ENCODE measurements around the gene GRK2. TPM values are rescaled to one million over a fixed set of nuclear protein-coding genes. Genes with fewer than 3 reads are reported as not detected.

GRK2 gene
- total and polyA plus RNA-seq, 2 of the 13 experiments (the other 11 are each of a cell fraction or from before 2014, with no cell fraction given): 31.3 to 42.4 TPM

GRCh38 chr11:67303132-67303834 is 37.0 kb downstream of the GRK2 start, which contains the start of gene SSH3 (continued):
- TF ChIP-seq ZSCAN25 (CRISPR knock-in tag; IDR thresholded peaks at IDR 0.05) (peak; percentile 53), NFE2L2 (IDR thresholded peaks at IDR 0.05; ENCODE audit: low read length) (no peak), ZNF510 (CRISPR knock-in tag; IDR thresholded peaks at IDR 0.05; ENCODE audit: low read depth) (no peak), SALL1 (CRISPR knock-in tag; IDR thresholded peaks at IDR 0.05) (0 out of 2 replicates have a peak, but pooled peaks have one; percentile 25), HNRNPL (IDR thresholded peaks at IDR 0.05; ENCODE audit: low read depth, low read length) (peak; percentile 92; the same call in 1 of the 2 replicates), SOX5 (CRISPR knock-in tag; IDR thresholded peaks at IDR 0.05; ENCODE audit: borderline replicate concordance) (no peak), FOSL2 (CRISPR knock-in tag; IDR thresholded peaks at IDR 0.05) (no peak), NR2C2 (CRISPR knock-in tag; IDR thresholded peaks at IDR 0.05; ENCODE audit: borderline replicate concordance) (0 out of 2 replicates have a peak, but pooled peaks have one; percentile 35), ZNF441 (CRISPR knock-in tag; IDR thresholded peaks at IDR 0.05; ENCODE audit: borderline replicate concordance) (no peak), ARID3A (IDR thresholded peaks at IDR 0.05; ENCODE audit: low read depth, low read length) (no peak)
- TF ChIP-seq, protein P1, sequence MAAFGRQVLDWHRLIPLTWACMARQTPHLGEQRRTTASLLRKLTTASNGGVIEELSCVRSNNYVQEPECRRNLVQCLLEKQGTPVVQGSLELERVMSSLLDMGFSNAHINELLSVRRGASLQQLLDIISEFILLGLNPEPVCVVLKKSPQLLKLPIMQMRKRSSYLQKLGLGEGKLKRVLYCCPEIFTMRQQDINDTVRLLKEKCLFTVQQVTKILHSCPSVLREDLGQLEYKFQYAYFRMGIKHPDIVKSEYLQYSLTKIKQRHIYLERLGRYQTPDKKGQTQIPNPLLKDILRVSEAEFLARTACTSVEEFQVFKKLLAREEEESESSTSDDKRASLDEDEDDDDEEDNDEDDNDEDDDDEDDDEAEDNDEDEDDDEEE (CRISPR knock-in tag; IDR thresholded peaks at IDR 0.05): peak; percentile 30; the same call in 1 of the 2 replicates
- TF ChIP-seq, protein P2, sequence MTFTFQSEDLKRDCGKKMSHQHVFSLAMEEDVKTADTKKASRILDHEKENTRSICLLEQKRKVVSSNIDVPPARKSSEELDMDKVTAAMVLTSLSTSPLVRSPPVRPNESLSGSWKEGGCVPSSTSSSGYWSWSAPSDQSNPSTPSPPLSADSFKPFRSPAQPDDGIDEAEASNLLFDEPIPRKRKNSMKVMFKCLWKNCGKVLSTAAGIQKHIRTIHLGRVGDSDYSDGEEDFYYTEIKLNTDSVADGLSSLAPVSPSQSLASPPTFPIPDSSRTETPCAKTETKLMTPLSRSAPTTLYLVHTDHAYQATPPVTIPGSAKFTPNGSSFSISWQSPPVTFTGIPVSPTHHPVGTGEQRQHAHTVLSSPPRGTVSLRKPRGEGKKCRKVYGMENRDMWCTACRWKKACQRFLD (CRISPR knock-in tag; IDR thresholded peaks at IDR 0.05; ENCODE audit: borderline replicate concordance): peak; percentile 80; the same call in 1 of the 2 replicates

Data from HepG2 (cell line).